C1 segment of cervical spinal cord (tissue), 14 donors: ENCODE data around the gene COX4I2.
A peak's percentile ranks its signal among the peaks of the same experiment; 100 is the strongest.

ENCODE experiments used
- DNase-seq, 14 donors: peaks; one replicate each; lab custom pipeline; 2025; lab: John Stamatoyannopoulos, UW

Gene COX4I2

DNA sequence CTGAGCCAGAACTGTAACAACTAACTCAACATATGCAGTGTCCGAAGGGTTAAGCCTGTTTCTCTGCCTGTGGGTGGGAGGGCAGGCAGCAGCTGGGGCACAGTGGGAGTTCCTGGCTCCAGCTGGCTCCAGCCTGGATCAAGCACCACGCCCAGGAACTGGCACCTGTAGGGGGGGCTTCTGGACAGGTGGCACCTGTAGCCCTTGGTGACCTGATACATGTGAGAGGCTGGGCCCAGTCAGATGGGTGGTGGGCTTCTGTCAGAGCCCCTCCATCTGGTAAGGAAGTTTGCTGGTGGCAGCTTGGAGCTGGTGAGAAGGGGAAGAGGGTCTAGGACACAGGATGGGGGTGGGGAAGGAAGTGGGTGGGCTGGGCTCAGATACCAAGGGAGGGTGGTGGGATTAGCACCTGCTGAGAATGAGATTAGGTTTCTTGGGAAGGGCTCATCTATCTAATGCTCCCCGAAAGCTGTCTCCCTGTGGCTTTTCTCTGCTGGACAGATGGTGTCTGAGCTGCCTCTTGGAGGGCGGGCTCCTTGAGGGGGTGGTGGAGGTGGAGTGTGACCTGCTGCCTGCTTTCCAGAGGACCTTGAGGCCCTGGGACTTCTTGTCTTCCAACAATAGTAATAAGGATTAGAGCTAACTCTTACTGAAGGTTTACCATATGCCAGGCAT lies 56.4 kb downstream of the COX4I2 start:
- peak in 1 of 14 donors; percentile 75 for DNase-seq
